OCI-LY1 (cell line): ENCODE results near the gene CDKAL1.

ENCODE experiments used
- EZH2 ChIP-seq: fragments of 200-600 bp; sonication (generic), shearing (Covaris generic); IDR thresholded peaks from 2 replicates; pipeline ENCODE4 v1.8.0; 2017; ENCODE audit warnings: borderline replicate concordance, mixed run types, mild to moderate bottlenecking, antibody characterized with exemption, low read length, moderate library complexity, mixed read lengths
- TF ChIP-seq, protein P1 (sequence below): fragments of 200-600 bp; sonication (generic), shearing (Covaris generic); IDR thresholded peaks from 2 replicates; pipeline ENCODE4 v1.5.1; 2017; ENCODE audit warnings: mild to moderate bottlenecking, antibody characterized with exemption, low read length, moderate library complexity, mixed read lengths

DNA sequence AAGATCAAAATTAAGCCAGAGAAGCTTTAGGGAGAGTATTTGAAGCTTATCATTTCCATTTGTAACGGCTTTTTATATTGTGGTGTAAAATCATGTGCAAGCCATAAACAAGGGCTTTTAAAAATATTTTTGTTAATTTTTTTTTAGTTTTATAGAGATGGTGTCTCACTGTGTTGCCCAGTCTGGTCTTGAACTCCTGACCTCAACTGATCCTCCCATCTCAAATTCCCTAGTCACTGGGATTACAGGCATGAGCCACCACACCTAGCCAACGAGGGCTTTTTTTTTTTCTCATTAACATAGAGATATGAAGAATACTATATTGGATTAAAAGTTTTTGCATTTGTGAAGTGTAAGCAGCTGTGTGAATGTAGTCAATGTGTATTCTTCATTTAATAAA, 29.1 kb downstream of the CDKAL1 start:
- TF ChIP-seq, protein P1, sequence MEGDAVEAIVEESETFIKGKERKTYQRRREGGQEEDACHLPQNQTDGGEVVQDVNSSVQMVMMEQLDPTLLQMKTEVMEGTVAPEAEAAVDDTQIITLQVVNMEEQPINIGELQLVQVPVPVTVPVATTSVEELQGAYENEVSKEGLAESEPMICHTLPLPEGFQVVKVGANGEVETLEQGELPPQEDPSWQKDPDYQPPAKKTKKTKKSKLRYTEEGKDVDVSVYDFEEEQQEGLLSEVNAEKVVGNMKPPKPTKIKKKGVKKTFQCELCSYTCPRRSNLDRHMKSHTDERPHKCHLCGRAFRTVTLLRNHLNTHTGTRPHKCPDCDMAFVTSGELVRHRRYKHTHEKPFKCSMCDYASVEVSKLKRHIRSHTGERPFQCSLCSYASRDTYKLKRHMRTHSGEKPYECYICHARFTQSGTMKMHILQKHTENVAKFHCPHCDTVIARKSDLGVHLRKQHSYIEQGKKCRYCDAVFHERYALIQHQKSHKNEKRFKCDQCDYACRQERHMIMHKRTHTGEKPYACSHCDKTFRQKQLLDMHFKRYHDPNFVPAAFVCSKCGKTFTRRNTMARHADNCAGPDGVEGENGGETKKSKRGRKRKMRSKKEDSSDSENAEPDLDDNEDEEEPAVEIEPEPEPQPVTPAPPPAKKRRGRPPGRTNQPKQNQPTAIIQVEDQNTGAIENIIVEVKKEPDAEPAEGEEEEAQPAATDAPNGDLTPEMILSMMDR, result no peak
- TF ChIP-seq EZH2, result no peak
